HG03378 (cell line): ENCODE data around the gene TXLNB.
"Not testable (repeated sequence)": the region's sequence is repeated elsewhere in the genome, so short reads cannot be mapped to it uniquely, and the experiment has no call there.

Experiments used
- ATAC-seq: cut with Tn5 transposase; IDR thresholded peaks from one replicate; pipeline ENCODE4 v1.9.1; 2021; ENCODE audit warnings: mild to moderate bottlenecking, moderate library complexity; ENCODE audit not compliant: unreplicated experiment

The TXLNB gene

DNA sequence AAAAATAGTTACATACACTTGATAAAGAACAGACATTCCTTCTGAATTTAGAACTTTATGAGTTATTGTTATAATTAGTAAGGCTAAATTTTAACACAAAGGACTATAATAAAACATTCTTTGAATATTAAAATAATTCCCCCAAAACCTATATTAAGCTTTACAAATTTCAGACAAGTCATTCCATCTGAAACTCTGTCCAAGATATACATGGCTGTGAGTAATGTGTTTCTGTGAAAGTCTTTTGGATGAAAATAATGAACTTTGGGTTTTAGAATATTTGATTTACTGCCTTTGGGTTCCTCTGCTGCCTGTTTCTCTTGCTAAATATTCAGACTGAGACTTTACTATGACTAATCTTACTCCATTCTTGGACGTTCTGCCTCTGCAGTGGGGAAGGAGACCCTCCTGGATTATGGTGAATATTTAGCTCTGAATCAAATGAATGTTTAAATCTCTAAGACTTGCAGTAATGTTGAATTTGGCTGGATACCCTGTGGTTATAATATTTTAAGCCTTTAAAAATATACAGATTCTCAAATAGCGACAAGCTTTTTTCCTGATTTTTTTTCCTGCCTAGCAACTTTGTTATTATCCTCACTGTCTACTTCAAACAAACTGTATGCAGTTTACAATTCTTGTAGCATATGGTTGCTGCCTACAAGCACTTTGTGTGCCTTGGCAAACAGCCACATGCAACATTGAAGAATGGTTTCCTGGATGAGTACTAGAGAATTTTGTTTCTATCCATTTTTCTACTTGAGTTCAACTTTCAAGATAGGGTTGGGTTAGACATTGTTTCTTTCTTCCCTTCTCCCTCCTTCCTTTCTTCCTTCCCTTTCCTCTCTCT lies 51.4 kb downstream of the TXLNB start:
- ATAC-seq: no peak

- ATAC-seq: no peak
These were observed 52.7 kb downstream of the TXLNB start for GRCh38 chr6:139239064-139239463.

DNA sequence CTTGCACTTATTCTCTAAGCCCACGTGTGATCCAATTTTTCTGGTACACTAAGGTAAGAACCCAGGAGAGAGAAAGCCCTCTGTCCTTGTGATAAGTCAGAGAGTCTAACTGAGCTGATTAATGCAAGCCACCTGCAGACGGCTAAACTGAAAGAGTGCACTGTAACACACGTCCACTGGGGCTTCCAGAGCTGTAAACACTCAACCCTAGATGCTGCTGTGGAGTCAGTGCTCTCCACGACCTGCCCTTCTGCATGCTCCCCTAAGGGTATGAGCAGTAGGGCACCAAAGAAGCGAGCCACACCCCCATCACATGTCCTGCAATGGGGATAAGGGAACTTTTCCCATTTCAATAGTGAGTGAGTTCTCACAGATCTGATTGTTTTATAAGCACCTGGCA lies 55.7 kb downstream of the TXLNB start:
- ATAC-seq: no peak

DNA sequence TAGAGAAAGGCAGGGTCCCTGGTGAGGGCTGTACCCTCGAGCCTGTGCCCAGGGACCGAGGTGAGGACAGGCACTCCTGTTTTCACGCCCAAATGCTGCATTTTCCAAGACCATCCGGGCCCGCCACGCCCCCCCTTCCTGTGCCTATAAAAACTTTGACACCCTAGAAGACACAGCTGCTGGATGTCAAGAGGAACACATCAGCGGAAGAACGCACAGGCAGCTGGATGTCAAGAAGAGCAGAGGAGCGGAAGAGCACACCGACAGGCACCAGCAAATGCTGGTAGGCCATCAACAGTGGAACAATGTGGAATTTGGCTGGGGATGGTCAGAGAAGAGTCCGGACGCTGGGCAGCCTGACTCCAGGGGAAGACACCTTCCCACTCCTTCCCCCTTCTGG lies 56.1 kb downstream of the TXLNB start:
- no peak for ATAC-seq

- ATAC-seq: not testable (repeated sequence)
These were observed 57.6 kb downstream of the TXLNB start for GRCh38 chr6:139234193-139234592.

DNA sequence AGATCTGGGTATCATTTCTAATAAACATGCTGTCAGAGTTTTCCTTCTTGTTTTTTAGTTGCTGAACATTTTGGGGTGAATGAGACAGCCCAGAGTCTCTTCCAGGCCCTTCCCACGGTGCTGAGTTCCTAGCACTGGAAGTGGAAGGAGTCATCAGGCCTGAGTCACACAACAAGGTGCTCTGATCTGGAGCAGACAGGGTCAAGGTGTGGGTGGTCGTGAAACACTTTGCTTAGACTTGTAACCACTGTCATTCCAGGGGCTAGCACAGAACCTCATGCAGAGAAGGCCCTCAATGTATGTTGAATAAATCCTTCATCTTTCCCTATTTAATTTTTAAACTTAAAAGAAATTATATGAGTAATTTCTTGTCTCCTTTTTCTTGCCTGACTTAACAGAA lies 60.6 kb downstream of the TXLNB start:
- ATAC-seq: no peak

DNA sequence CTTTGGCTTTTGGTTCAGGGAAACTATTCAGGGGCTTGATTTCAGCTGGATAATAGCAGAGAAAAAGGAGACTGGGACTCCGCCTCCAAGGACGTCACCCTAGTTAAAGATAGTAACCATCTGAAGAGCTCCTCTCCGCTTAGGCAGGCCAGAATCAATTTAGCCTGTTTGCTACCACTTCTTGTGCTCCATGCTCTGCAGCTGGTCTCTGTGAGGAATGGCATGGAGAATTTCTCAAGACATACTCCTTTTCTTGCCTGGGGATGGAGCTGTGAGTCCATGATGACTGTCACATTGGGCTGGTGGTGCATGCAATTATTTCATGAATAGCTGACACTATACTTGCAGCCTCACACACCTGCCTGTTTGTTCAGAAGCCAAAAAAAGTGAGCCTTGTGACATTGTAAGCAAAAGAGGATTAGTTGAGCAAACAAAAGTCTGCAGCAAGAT lies 61.4 kb downstream of the TXLNB start:
- no peak for ATAC-seq

GRCh38 chr6:139228387-139228786 lies 63.4 kb downstream of the TXLNB start:
- not testable (repeated sequence) for ATAC-seq

- ATAC-seq: no peak
These were observed 72.1 kb downstream of the TXLNB start for GRCh38 chr6:139219746-139220145.

DNA sequence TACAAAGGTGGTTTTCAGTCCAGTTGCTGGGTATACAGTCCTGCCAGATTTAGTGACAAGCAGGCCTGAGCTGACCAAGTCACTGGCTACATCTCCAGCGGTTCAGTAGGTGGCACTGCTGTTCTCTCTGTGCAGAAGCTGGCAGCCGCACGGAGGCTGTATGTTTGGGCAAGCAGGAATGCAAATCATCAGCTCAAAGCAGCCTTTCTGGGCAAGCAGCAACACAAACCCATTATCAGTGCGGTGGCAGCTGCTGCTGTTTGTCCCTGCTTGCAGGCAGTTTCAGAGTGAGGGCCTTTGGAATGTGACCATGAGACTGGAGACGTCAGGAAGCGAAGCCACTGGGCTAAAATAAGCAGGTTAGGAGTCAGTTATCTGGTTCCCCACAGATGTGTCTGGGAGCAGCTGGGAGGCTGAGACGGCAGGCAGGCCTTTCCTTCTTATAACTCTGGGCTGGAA lies 72.5 kb downstream of the TXLNB start:
- ATAC-seq: peak; percentile 100

GRCh38 chr6:139212460-139212859 lies 79.3 kb downstream of the TXLNB start:
- not testable (repeated sequence) for ATAC-seq

DNA sequence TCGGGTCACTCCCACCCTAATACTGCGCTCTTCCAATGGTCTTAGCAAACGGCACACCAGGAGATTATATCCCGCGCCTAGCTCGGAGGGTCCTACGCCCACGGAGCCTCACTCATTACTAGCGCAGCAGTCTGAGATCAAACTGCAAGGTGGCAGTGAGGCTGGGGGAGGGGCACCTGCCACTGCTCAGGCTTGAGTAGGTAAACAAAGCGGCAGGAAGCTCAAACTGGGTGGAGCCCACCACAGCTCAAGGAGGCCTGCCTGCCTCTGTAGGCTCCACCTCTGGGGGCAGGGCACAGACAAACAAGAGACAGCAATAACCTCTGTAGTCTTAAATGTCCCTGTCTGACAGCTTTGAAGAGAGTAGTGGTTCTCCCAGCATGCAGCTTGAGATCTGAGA lies 81.0 kb downstream of the TXLNB start:
- not testable (repeated sequence) for ATAC-seq

DNA sequence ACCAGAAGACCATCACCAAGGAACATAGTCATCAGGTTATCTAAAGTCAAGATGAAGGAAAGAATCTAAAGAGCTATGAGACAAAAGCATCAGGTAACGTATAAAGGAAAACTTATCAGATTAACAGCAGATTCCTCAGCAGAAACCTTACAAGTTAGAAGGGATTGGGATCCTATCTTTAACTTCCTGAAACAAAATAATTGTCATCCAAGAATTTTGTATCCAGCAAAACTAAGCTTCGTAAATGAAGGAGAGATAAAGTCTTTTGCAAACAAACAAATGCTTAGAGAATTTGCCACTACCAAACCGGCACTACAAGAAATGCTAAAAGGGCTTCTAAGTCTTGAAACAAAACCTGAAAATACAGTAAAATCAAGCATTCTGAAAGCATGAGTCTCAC lies 86.0 kb downstream of the TXLNB start:
- no peak for ATAC-seq

DNA sequence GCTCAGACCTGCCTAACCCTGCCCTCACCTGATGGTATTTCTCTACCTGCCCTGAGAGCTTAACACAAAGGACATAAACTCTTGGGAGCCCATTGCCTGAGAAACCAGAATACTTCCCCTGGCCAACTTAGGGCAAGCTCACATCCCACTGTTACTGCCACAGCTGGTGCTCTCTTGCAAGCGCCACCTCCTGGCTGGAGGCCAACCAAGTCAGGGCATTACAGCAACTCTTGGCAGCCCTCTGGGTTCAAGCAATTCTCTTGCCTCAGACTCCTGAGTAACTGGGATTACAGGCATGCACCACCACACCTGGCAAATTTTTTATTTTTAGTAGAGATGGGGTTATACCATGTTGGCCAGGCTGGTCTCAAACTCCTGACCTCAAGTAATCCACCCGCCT lies 86.8 kb downstream of the TXLNB start:
- no peak for ATAC-seq

GRCh38 chr6:139201378-139201777 lies 90.4 kb downstream of the TXLNB start:
- no peak for ATAC-seq

DNA sequence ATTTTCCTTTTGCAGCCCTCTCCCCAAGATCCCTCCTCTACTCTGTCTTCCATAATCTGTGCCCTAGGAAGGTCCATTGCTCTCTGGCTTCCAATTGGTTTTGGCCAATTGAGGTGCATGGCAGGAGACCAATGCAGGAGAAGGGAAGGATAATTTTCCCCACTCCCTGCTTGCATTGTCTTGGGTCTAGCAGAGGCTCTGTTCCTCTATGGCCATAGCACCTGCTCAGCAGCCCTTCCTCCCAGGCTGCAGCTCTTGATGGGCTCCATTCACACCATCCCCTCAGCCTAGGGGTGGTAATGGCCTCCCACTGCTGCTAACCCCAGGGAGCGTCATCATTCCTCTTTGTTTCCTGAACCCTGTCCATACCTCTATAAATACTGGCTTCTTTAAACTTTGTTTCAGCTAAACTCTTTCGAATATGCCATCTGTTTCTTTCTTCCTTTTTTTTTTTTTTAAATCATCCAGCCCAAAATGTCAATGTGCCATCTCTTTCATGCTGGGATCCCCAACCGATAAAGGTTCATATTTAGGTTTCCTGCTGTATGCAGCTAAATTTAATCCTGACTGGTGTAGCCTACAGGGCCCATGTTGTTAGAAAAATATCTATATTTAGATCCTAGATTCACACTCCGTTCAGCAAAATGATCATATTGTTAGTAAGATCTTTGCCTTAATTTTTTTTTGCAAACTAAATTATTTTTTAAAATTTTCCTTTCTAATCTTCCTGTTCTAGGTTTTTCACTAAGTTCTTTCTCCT lies 93.1 kb downstream of the TXLNB start:
- no peak for ATAC-seq

DNA sequence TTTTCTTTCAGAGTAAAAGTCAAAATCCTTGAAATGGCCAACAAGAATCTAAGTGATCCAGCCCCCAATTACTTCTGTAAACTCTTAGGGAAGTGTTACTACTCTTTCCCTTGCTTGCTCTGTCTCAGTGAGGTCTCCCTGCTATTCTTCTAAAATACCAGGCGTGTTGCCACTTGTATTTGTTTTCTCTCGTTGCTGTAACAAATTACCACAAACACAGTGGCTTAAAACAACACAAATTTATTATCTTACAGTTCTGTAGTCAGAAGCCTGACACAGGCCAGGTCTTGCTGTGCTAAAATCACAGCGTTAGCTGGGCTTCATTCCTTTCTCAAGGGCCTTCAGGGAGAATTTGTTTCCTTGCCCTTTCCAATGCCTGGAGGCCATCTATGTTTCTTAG lies 97.1 kb downstream of the TXLNB start:
- no peak for ATAC-seq
